ENCODE data around the gene PPP1R36. TPM values are rescaled to one million over a fixed set of nuclear protein-coding genes. Genes with fewer than 3 reads are reported as not detected.
"Not testable (repeated sequence)": the region's sequence is repeated elsewhere in the genome, so short reads cannot be mapped to it uniquely, and the experiment has no call there.

Gene PPP1R36, protein sequence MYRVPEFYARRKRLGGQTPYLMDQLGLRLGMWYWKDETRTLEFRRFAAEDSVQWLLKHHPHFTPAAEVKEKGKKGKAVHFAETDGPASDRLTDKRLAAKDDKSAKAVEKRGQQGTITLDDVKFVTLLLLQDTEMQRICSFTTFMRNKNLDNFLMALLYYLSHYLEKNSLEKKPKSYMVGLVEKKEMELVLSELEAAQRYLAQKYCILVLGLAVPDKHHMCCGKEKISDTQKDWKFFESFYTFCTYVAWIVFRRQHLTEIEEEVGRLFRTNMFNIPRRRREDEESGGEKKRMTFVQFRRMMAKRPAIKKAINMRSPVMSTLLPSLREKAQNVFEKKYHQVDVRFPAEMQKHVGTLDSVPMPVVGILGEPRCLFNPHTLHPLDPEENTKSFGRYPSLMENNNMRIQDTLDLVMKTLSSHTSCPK
- total RNA-seq: 0.20 TPM

DNA sequence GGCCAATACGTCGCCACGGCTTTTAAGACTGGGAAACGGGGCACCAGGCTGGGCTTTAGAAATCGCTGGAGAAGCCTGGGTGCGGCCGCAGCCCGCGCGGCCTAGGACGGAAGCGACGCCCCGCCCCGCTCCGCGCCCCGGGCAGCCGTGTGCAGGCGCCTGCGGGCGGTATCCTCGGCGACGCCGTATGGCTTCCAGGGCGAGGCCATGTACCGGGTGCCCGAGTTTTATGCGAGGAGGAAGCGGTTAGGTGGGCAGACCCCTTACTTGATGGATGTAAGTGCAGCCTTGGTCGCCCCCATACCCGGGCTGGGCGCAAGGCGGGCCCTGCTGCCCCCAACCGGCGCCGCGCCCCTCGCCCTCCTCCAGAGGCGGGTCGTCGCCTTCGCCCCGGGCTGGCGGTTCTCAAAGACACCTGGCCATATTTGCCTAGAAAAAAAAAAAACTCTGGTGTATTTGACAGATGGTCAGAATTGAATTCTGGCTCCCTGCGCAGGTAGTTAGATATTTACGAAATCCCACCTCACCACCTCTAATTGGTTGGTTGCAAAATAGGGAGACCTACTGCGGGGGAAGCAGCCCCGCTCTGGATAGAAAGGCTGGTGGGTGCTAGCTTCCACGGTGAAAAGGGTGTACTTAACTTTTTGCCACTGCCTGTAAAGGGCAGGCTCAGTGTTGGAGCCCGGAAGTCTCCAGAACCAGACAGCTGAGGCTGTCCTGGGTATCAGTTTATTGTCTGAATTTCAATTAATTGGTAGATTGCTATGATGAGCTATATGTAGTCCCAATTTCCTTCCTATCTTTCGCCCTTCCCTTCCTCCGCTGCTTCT lies at the start of gene PPP1R36:
Gene PPP1R36 (plus strand): TSS at position 171 of the 830 bp plus-strand sequence. CDS start 37 bp downstream, at position 208.
- peak; percentile 91 for ATAC-seq

DNA sequence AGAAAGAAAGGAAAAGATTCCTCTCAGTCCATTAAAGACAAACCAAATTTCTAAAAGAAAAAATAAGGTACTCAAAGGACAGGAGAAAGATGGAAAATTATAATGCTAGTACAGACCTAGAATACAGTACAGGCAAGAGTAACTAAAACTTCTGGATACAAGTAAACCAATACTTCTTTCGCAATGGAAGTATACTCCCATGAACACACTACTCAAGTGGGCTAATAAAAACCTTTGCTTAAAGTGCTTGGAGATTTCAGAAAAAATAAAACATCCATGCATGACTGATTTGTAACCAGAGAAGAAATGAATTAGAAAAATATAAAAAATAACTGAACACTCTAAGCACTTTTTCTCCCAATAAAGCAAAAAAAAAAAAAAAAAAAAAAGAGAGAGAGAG lies 49.7 kb upstream of the PPP1R36 start:
- ATAC-seq: no peak

DNA sequence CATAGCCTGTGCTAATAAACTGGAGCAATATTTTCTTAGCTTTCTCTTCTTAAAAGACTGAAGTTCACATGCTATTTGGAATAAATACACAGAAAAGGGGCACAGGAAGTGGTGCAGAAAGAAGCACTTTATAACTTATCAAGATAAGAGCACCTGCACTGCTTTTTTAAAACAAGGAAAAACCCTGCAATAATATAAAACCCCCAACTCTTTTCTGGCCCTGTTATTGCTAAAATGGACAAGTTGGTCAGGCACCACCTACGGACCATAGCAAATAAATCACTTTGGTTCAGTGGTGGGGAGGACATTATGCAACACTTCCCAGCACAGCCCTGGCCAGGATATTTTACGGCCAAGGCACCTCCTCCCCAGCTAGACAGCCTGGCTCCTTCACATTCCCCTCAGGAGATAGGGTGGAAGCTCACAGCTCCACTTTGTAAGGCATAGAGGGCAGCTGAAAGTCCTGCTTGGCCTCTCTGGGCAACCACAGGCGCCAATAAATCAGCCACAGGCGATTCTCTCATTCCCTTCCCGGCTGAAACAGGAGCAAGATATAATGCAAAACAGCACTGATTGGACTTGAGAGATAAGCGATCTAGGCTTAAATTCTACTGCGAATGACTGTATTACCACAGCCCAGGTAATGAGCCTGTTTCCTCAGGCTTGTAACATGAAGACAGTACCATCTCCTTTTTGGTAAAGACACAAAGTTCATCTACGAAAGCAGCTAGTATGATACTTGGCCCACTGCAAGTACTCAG lies 48.2 kb upstream of the PPP1R36 start:
- no peak for ATAC-seq

DNA sequence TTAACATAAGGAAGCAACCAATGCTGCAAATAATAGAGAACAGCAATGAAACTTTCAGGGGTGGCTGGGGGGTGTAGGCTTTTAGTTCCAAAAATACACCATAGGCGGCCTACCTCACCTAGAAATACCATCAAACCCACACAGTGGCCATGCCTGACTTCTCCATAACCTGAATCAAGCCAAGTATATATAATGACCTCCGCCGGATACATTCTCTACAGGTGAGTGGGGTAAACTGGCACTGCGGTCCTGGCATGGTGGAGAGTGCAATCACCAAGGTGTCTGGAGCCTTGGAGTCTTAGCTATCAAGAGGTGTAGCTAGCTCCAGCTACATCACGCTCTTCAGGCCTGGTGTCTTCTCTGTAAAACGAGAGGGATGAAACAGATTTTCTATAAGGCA lies 47.3 kb upstream of the PPP1R36 start:
- ATAC-seq: no peak

DNA sequence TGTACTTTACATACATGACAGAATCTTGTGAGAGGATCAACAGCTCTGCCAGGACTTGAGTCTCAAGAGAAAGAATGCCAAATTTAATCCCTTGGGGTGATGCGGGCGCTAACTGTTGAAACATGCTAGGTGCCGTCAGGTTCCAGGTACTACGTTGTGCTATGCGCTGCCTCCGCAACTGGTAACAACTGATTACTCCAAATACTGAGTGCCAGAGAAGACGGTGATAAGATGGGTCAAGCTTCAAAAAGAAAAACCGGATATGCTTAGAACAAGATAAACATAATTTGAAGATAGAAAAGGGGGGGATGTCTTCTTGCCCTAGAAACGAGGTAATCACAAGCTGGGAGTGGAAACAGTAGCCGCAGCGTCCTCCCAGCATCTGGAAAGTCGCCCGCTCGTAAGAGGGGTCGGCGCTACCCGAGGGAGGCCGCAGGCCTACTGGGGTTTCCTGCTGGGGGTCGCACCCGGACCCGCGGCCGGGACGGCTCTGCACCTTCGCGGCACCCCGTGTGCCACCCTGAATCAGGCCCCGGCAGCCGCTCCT lies 46.8 kb upstream of the PPP1R36 start:
- peak; percentile 34 for ATAC-seq

DNA sequence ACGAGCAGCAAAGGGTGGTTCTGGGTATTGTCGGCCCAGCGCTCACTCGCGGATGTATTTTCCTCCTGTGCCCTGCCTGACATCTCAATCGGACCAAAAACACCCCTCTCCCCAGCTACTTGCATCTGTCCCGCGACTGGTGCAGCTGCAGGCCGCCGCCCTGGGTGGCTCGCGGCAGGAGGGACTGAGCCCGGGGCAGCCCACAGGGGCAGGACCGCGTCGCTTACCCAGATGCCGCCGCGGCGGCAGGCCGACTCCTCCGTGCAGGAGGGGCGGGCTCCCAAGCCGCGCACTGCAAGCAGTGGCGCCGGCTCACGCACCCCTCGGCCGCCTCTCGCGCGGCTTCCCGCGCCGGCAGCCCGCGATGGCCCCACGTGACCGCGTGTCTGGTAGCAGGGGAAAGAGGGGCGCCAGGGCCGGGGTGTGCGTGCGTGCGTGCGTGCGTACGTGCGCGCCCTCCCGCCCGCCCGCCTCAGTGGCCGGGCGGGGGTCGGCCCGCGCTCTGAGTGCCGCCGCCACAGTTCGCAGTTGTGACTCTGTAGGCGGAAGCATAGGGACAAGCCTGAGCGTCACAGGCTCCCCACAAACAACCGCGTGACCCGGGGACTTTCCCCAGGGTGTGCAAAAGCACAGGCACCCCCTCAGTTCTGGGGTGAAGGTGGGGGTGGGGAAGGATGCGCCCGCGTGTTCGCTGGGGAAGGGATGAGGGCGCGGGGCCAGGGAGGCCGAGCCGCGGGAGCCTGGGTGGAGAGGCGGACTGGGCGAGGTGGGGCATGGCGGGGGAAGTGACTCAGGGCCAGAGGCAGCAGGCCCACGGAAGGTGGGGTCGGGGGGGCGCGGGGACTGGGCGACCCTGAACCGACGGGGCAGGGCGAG lies 46.1 kb upstream of the PPP1R36 start, which contains the start of gene ZBTB25:
Gene ZBTB25 (minus strand): TSS at position 405 of the 876 bp plus-strand sequence. CDS start 13,305 bp downstream, outside the sequence.
- ATAC-seq: peak; percentile 87

DNA sequence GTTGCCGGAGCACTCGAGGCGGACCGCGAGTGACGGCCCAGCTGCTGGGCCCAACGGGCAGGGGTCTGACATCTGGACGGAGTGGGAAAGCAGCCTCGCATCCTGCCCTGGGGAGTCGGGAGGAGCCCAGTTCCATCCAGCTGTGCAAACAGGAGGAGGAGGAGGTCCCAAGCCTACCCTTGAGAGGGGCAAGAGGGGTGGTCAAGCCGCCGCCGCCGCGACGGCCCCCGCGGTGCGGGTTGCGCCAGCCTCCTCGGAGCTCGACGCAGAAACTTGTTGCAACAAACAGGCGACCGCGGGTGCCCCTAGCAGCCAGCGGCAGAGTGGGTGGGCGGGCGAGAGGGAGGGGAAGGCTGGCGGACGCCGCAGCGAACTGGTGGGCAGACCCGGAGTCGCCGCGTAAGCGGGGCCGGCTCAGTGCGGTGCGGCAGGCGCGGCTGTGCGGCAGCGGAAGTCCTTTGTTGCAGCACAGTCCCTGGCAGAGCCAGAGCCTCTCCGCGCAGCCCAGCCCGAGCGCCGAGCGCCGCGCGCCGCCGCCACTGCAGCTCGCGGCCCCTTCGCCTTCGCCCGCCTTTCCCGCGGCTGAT lies 45.4 kb upstream of the PPP1R36 start, which contains the start of gene ZBTB1:
Gene ZBTB1 (plus strand): TSS at position 461 of the 587 bp plus-strand sequence. CDS start 16,735 bp downstream, outside the sequence.
- ATAC-seq: peak; percentile 70

DNA sequence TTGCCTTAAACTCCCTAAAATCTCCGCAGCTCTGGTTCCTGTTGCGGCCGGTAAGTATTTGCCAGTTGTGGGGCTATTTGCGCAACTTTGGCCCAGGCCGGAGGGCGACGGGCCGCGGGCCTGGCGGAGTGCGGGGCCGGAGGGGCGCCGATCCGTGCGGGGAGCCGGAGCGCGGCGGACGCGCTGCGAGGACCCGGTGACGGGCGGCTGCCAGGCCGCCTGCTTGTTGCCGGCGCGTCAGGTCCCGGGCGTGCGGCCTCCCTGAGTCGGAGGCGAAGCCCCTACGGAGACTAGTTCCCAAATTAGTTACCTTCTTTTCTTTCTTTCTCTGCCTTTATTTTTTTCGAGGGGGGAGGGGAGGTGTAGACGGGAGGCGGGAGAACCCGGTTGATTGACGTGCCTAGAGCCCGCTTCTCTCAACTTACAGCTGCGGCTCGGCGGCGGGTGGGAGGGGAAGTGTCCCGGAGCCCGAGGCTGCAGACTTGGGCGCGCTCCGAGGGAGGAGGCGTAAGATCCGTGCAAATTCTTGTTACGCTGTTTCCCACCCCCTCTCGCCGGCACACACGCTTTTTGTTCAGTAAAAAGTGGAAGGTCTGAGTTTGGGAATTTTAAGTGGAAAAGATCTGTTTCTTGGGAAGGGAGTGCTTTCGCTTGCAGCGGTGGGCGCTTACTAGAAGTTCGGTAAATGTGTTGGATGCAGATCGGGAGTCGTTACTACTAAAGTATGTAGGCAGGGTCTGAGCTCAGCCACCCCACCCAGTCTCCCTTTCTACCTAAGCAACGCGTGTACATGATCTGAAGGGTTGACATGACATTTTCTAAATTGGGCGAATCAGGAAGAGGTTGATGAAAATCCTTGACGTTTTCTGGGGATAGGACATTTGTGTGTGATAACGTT lies 44.6 kb upstream of the PPP1R36 start:
- peak; percentile 56 for ATAC-seq

DNA sequence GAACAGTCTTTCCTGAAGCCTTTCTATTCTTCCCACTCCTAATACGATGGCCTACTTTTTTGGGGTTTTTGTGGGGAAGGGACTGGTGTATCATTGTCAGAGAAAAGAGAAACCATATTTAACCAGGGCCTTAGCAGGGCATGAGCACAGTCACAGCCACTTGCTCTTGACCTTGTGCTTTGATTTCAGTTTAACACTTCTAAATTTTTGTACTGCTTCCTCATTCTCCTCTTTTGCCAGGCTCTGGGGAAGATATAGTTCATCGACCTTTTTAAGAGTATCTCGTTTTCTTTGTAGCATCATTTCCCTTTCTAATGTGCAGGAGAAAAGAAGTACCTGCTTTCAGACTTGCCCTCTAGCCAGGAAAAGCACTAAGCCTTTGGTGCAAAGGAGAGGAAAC lies 43.0 kb upstream of the PPP1R36 start:
- no peak for ATAC-seq

DNA sequence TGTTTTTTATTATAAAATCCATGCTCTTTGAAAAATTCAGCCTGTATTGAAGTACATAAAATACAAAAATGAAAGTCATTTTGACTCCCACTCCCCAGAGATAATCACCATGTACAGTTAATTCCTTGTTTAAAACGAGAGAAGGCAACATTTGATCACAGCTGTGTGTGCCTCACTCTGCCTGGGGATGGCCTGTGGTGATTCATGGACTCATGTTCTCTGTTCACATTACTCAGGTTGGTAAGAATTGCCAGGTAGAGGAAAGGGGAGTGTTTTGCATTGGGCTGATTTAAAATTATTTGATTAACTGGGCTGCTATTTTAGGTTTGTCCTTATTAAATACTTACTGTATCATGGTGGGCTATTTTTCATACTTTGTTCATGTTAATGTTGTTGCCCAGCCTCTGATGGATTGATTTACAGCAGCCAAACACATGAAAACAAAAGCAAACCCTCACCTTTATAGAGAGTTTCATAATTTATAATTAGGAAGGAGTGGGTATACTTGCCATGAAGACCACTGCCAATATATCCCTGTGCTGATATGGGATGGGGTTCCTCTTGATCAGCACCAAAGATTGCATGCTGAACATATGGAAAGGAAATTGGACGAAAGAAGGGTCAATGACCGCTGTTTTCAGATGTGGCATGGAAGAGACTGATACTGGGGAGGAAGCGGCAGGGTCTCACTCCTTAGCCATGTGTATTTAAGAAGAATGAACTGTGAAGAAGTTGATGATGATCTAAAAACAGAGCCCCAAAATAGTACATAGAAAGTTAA lies 42.2 kb upstream of the PPP1R36 start:
- ATAC-seq: no peak

DNA sequence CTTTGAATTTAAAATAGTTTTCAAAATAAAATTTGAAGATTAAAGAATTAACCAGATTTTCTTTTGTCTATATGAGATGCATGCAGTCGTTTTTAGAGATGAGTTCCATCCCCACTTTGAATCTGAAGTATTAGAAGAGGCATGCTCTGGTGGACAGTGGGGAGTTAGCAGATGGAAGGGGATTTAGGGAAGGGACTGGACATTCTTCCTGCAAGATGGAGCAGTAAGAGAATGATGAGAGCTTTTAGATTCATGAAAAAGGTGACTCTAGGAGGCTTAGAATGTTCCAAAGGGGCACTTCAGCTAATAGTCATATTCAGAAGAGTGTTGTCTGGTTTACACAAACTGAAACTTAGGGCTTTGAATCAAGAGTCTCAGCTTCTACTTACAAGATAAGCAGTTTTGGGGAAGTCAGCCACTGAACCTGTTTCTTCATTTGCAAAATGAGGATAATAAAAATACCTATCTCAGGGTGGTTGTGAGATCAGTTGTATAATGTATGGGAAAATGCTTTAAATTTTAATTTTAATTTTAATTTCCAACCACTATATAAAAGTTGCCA lies 41.5 kb upstream of the PPP1R36 start:
- no peak for ATAC-seq

DNA sequence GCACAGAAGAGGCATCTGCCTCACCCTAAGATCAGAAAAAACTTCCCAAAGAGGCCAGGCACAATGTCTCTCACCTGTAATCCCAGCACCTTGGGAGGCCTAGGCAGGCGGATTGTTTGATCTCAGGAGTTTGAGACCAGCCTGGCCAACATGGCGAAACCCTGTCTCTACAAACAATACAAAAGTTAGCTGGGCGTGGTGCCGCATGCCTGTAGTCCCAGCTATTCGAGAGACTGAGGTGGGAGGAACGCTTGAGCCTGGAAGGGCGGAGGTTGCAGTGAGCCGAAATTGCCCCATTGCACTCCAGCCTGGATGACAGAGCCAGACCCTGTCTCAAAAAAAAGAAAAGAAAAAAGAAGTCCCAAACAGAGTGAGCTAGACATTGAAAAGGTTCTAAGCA lies 40.7 kb upstream of the PPP1R36 start:
- no peak for ATAC-seq

DNA sequence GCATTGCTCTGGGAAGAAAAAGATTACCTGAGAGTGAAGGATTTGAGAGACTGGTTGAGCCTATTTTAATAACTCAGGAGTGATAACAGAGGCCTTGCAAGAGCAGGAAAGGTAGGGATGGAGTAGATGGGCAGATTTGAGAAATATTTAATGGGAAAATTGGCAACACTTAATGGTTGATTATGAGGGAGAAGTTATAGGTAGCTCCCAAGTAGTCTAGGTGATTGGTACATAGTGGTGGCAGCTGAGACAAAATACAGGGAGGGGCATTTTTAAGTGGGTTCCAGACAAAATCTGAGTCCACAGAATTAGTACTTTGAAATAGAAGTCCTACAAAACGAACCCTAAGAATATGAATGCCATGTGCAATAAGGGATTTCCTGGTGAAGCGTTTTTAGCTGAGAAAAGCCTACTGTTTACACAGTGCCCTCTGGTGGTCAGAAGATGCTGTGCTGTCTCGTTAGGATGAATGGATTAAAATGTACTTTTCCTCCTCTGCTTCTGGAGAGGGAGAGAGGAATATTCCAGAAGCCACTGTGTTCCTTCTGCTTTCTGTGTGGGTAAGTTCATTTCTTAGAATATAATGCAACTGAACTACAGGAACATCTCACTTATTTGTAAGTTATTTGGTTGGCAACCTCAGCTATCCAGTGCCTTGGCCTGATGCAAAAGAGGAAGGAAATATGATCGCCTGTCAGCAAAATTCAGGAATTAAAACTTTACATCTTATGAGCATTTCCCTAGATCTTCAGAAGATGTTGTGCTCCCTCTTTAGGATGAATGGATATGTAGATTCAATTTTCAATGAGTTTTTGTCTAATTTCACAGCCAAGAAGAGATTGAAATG lies 38.7 kb upstream of the PPP1R36 start:
- peak; percentile 61 for ATAC-seq

DNA sequence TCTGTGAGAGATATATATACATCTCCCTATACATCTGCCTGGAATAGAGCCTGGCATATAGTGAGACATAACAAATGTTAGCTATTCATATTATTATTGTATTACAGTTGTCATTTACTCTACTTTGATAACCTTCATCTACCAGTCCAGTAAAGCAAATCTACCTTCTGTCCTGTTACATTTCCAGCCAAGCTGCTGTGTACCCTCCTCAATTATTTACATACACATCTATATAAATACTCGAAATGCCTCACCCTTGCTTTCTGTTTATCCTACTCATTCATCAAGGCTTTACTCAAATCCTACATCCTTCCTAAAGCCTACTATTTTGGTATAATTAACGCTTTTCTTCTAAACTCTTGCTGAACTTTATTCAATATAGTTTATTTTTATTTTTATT lies 36.5 kb upstream of the PPP1R36 start:
- no peak for ATAC-seq

DNA sequence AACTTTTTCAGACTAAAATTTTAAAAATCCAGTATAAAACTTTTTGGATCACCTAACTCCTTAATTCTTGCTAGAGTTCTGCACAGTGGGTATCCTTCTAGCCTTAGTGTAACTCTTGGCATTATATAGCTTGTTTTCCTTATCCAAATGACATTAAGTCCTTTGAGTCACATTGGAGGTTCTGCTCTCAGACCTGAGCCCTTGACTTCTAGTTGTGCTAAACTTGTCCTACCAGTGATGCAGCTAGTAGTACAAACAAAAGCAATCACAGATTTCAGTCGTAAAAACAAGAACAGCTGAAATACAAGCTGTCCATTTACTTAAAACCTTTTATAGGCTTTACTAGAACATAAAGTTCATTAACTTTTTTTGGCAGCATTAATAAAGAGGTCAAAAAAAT lies 34.7 kb upstream of the PPP1R36 start:
- ATAC-seq: peak; percentile 45

DNA sequence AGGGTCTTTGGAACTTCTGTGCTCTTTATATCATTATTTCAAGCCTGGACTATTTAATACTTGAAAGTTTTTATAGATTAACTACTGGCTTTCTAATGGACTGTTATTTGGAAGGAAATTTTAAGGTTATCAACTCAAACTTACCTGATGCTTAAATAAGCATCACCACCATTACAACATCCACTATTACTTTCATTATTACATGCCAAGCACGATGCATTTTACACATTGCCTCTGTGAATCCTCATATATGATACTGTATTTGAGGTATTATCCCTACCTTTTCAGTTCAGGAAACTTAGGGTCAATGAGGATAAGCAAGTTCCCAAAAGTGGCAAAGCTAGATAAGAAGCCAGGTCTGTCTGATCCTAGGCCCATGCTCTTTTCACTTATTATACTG lies 32.8 kb upstream of the PPP1R36 start:
- no peak for ATAC-seq

DNA sequence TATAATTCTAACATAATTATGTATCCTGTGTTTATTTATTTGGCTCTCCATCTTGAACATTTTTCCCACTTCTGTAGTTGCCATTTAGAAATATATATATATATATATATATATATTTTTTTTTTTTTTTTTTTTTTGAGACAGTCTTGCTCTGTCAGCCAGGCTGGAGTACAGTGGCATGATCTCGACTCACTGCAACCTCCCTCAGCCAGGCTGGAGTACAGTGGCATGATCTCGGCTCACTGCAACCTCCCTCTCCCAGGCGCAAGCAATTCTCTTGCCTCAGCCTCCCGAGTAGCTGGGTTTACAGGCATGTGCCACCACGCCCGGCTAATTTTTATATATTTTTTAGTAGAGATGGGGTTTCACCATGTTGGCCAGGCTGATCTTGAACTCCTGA lies 32.1 kb upstream of the PPP1R36 start:
- ATAC-seq: not testable (repeated sequence)

DNA sequence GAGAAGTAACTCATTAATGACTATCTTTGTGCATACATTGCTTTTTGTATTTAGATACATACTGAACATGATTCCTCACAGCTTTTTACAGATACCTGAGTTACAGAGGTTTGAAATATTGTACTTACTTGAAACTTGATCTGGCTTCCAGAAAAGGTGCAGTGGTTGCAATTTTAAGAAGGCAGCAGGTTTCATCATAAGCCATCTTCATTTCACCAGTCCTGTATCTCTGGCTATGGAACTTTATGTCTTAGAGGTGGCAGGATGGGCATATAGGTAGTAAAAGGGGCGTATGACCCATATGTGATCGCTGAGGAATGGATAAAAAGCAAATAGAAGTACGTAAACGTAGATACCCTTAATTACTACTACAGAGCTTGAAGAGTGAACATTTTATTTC lies 31.5 kb upstream of the PPP1R36 start:
- no peak for ATAC-seq

All from esophagus mucosa (tissue), 1 donor.